Suprapubic skin (tissue), 4 donors: ENCODE measurements around the gene ATXN7L1. TPM values are rescaled to one million over a fixed set of nuclear protein-coding genes. Genes with fewer than 3 reads are reported as not detected.
"Not testable (repeated sequence)": the region's sequence is repeated elsewhere in the genome, so short reads cannot be mapped to it uniquely, and the experiment has no call there.

Experiments used
- DNase-seq, 2 donors: peaks; one replicate each; pipeline ENCODE4 v3.0.0-alpha.2; 2019; ENCODE audit warnings: low spot score in 2 of 2
- H3K27ac ChIP-seq: fragments of 200-600 bp; sonication (generic); one replicate; pipeline ENCODE4 v1.5.1; 2019
- H3K27me3 ChIP-seq: fragments of 200-600 bp; sonication (generic); one replicate; pipeline ENCODE4 v1.5.1; 2019
- H3K36me3 ChIP-seq: fragments of 200-600 bp; sonication (generic); one replicate; pipeline ENCODE4 v1.5.1; 2019
- H3K4me1 ChIP-seq: fragments of 200-600 bp; sonication (generic); one replicate; pipeline ENCODE4 v1.5.1; 2019
- H3K4me3 ChIP-seq: fragments of 200-600 bp; sonication (generic); one replicate; pipeline ENCODE4 v1.5.1; 2019; ENCODE audit warnings: mild to moderate bottlenecking
- H3K9me3 ChIP-seq: fragments of 200-600 bp; sonication (generic); one replicate; pipeline ENCODE4 v1.5.1; 2019
- CTCF ChIP-seq, 2 donors: fragments of 200-600 bp in 1 of 2; fragments of 450-650 bp in 1 of 2; sonication (generic) in 1 of 2; IDR thresholded peaks; one replicate each; pipeline ENCODE4 v1.5.1; 2016 to 2019; ENCODE audit warnings: antibody characterized with exemption in 2 of 2, mild to moderate bottlenecking in 1 of 2, moderate library complexity in 1 of 2
- EP300 ChIP-seq: sonication (generic); formaldehyde crosslinking; IDR thresholded peaks from one replicate; pipeline ENCODE4 v1.6.1; 2017; ENCODE audit warnings: antibody characterized with exemption
- POLR2A ChIP-seq, 2 donors: fragments of 450-650 bp; IDR thresholded peaks; one replicate each; pipeline ENCODE4 v1.6.1; 2017; ENCODE audit warnings: antibody characterized with exemption in 2 of 2, mild to moderate bottlenecking in 2 of 2, moderate library complexity in 2 of 2
- POLR2AphosphoS5 ChIP-seq, 3 donors: sonication (generic); formaldehyde crosslinking; IDR thresholded peaks; one replicate each; pipeline ENCODE4 v1.6.1; 2017; ENCODE audit warnings: antibody characterized with exemption in 3 of 3
- WGBS: methylation state at CpG from one replicate; pipeline ENCODE4 v1.1.5; 2018; 5-methylcytosine and 5-hydroxymethylcytosine counted together
- total RNA-seq, 4 donors: library from RNA; depleted of rRNA; stranded (reverse); fragments of >200 nt; gene quantifications; one replicate each; pipeline ENCODE4 v1.1.0, GENCODE V29; 2016

The ATXN7L1 gene
- total RNA-seq, 4 donors from 2014 or later = 14.8 to 35.6 (median 17.3) TPM

- no peaks in the 10 kb centered on the region for H3K9me3 ChIP-seq
- H3K27me3 ChIP-seq = no peaks in the 10 kb centered on the region
- no peak for DNase-seq
- no peak overlapping the region for H3K27ac ChIP-seq
- TF ChIP-seq EP300 = no peak
- TF ChIP-seq POLR2A (IDR thresholded peaks at IDR 0.05) = no peak
- no peak overlapping the region for H3K4me3 ChIP-seq
- WGBS = 82% methylated on average over 4 of the region's 4 CpGs
- H3K4me1 ChIP-seq = no peaks in the 10 kb centered on the region
- H3K36me3 ChIP-seq = no peaks in the 10 kb centered on the region
Measured at GRCh38 chr7:105718511-105718925, 157.9 kb downstream of the ATXN7L1 start.

GRCh38 chr7:105715528-105715927 lies 160.9 kb downstream of the ATXN7L1 start:
- Histone ChIP-seq H3K27ac (no peak overlapping the region), H3K4me3 (no peak overlapping the region), H3K36me3 (peaks cover 5% of the 10 kb centered on the region), H3K4me1 (no peaks in the 10 kb centered on the region), H3K9me3 (peaks cover 5% of the 10 kb centered on the region), H3K27me3 (no peaks in the 10 kb centered on the region)
- no peak for DNase-seq
- TF ChIP-seq EP300 = no peak
- no peak for TF ChIP-seq POLR2A (IDR thresholded peaks at IDR 0.05)
- TF ChIP-seq POLR2AphosphoS5 (IDR thresholded peaks at IDR 0.05) = no peak
- TF ChIP-seq CTCF (IDR thresholded peaks at IDR 0.05) = no peak

GRCh38 chr7:105713488-105714465 lies 162.6 kb downstream of the ATXN7L1 start:
- Histone ChIP-seq H3K9me3 (peaks cover 5% of the 10 kb centered on the region), H3K4me1 (no peaks in the 10 kb centered on the region), H3K27me3 (no peaks in the 10 kb centered on the region), H3K27ac (no peak overlapping the region), H3K36me3 (peaks cover 5% of the 10 kb centered on the region), H3K4me3 (no peak overlapping the region)
- no peak for DNase-seq
- TF ChIP-seq POLR2AphosphoS5 (IDR thresholded peaks at IDR 0.05) = no peak
- no peak for TF ChIP-seq EP300
- TF ChIP-seq CTCF (IDR thresholded peaks at IDR 0.05) = no peak
- no peak for TF ChIP-seq POLR2A (IDR thresholded peaks at IDR 0.05)
- WGBS = 72% methylated on average over 6 of the region's 6 CpGs

GRCh38 chr7:105712877-105713276 lies 163.5 kb downstream of the ATXN7L1 start:
- no peak overlapping the region for H3K27ac ChIP-seq
- H3K27me3 ChIP-seq = no peaks in the 10 kb centered on the region
- WGBS = 89% methylated on average over 3 of the region's 3 CpGs
- H3K4me1 ChIP-seq = no peaks in the 10 kb centered on the region
- no peak for TF ChIP-seq POLR2AphosphoS5 (IDR thresholded peaks at IDR 0.05)
- TF ChIP-seq EP300 = no peak
- TF ChIP-seq CTCF (IDR thresholded peaks at IDR 0.05) = no peak
- TF ChIP-seq POLR2A (IDR thresholded peaks at IDR 0.05) = no peak
- no peak for DNase-seq
- peaks cover 5% of the 10 kb centered on the region for H3K9me3 ChIP-seq
- no peak overlapping the region for H3K4me3 ChIP-seq
- peaks cover 5% of the 10 kb centered on the region for H3K36me3 ChIP-seq

GRCh38 chr7:105711726-105712402 lies 164.5 kb downstream of the ATXN7L1 start:
- no peak for DNase-seq
- H3K9me3 ChIP-seq = peaks cover 5% of the 10 kb centered on the region
- WGBS = 94% methylated on average over 4 of the region's 5 CpGs
- TF ChIP-seq POLR2A (IDR thresholded peaks at IDR 0.05) (no peak), POLR2AphosphoS5 (IDR thresholded peaks at IDR 0.05) (no peak), CTCF (IDR thresholded peaks at IDR 0.05) (no peak), EP300 (no peak)
- no peaks in the 10 kb centered on the region for H3K4me1 ChIP-seq
- H3K4me3 ChIP-seq = no peak overlapping the region
- peaks cover 5% of the 10 kb centered on the region for H3K36me3 ChIP-seq
- H3K27ac ChIP-seq = no peak overlapping the region
- no peaks in the 10 kb centered on the region for H3K27me3 ChIP-seq

- H3K36me3 ChIP-seq, H3K27ac ChIP-seq, DNase-seq, H3K9me3 ChIP-seq, H3K27me3 ChIP-seq, H3K4me3 ChIP-seq, H3K4me1 ChIP-seq: not testable (repeated sequence)
- 96% methylated on average over 4 of the region's 4 CpGs for WGBS
Measured at GRCh38 chr7:105710720-105711119, 165.7 kb downstream of the ATXN7L1 start.
